ENCODE measurements around the gene DST.

DNA sequence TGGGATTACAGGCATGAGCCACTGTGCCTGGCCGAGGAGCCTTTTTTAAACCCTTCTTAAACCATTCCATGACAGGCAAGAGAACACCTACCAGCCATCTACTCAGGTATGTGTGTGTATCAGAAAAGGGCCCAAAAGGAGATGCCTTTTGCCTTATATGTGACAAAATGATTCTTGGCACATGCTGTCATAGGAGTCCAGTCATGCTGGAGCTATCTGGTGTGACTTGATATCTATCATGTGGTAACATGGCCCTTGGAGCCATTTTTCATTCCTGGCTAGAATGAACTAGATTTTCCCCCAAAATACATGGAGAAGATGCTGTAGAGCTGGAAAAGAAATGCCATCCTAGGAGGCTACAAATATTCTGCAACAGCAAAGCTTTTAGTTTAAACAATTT lies 129.1 kb downstream of the DST start:
- TF ChIP-seq CTCF (IDR thresholded peaks at IDR 0.05; ENCODE audit: poor library complexity) (no peak), EZH2 (IDR thresholded peaks at IDR 0.05; ENCODE audit: borderline replicate concordance) (no peak), EZH2phosphoT487 (IDR thresholded peaks at IDR 0.05; ENCODE audit: low read depth, severe bottlenecking, unreplicated experiment) (no peak)

All from hepatocyte (in vitro differentiated cells).